ENCODE data around the gene AP1S3.
A peak's percentile ranks its signal among the peaks of the same experiment; 100 is the strongest.

Gene AP1S3

DNA sequence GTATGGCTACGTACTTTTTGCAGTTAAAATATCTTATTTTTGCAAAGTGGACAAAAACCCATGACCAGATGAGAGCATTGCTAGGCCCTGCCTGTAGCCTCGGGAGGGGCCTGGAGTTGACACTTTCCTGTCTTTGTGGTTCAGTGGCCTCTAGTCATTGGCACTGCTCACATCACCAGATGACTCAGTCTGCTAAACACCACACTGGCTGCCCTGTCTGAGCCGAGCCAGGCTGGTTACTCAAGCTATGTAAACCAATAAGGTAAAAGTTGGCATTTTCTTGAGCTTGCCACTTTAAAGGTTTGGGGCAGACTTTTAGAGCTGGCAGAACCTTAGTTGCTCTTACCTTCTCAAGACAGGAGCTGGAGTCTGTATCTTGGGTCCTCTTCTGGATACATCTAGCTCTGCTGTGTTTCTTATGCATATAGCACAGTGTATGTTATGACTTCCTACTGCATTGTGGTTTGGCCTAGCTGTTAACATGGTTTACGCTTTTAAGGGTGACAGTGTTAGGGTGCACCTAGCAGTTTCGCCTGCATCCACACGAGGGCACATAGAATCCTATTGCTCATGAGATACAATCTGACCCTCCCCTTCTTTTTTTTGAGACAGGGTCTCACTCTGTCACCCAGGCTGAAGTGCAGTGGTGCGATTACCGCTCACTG, 76.4 kb downstream of the AP1S3 start:
- DNase-seq (ENCODE audit: low read depth, low spot score), result no peak

GRCh38 chr2:223759569-223760430, 77.6 kb downstream of the AP1S3 start:
- no peak for DNase-seq (ENCODE audit: low read depth, low spot score)

- DNase-seq (ENCODE audit: low read depth, low spot score), result no peak
These were observed 79.1 kb downstream of the AP1S3 start for GRCh38 chr2:223758131-223758840.

DNA sequence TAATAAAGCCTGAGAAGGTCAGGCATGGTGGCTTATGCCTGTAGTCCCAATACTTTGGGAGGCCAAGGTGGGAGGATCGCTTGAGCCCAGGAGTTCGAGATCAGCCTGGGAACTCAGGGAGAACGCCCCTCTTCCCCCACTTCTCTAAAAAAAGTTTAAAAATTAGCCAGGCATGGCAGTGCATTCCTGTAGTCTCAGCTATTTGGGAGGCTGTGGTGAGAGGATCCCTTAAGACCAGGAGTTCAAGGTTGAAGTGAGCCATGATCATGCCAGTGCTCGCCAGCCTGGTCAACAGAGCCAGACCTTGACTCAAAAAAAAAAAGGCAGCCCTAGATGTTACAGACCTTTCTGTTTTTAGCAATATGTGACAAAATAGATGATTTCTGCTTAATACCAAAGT, 83.4 kb downstream of the AP1S3 start:
- no peak for DNase-seq (ENCODE audit: low read depth, low spot score)

DNA sequence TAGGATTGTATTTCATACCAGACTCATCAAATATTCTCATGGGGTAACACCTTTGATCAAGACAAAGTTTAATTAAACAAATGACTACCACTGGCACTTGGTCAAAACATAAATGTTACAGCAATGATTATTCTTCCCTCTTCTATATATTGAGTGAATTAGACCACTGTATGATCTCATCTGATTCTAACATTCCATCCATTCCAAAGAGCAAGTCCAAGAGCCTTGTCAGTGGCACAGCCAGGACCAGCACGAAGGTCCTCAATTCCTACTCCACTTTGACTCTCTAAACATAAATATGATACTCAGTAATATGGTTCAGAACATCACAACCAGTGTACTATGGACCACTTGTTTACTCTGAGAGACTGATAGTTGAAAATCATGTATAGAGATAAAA, 86.4 kb downstream of the AP1S3 start:
- DNase-seq (ENCODE audit: low read depth, low spot score), result no peak

GRCh38 chr2:223747392-223748042, 89.9 kb downstream of the AP1S3 start:
- no peak for DNase-seq (ENCODE audit: low read depth, low spot score)

GRCh38 chr2:223746611-223747010, 90.8 kb downstream of the AP1S3 start:
- no peak for DNase-seq (ENCODE audit: low read depth, low spot score)

DNA sequence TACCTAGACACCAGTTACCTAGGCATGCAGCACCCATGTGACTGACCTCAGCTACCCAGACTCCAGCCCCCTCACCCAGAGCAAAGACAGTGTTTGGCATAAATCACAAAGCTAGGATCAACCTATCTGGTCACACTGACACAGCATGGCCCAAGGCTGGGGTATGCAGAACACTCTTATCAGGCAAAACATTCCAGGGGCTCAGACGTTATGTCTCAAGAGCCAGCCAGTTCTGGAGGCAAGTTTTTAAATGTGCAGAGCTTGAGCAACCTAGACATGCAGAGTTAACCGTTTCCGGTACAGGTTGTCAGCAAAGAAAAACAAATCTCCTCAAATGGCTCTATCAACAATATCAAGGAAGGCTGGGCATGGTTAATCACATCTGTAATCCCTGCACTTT, 92.8 kb downstream of the AP1S3 start:
- no peak for DNase-seq (ENCODE audit: low read depth, low spot score)

DNA sequence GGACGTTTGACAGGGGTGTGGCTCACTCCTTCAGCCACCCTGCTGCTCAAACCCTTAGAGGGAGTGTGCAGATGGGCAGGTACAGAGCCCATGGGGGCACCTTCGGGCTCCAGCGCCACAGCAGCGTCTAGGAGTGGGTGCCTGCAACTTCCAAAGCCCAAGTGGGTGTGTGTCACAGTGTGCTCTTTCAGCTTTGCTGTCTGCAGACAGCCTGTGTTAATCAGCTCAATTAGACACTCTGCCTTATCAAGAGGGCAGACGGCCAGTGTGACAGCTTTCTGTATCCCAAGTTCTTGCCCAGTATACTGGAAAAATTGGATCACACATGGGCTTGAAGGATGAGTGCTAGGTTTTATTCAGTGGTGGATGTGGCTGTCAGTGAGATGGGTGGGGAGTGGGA, 96.7 kb downstream of the AP1S3 start:
- DNase-seq (ENCODE audit: low read depth, low spot score), result no peak

DNA sequence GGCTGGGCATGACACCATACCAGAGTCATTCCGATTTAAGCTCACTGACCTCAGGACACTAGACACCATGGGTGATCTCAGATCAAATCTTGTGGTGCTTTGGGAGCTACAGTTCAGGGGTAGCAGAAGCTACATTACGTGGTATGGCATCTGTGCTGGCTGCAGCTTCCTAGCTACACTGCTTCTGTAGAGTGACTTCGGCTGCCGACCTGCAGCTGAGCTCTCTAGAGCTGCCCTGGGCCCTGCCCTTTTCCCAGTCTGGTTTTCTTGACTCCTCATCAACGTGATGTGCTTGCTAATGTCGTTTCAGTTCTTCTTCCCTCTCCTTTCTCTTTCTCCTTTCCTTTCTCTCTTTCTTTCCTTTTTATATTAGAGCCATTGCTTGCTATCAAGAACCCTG, 100.2 kb downstream of the AP1S3 start:
- DNase-seq (ENCODE audit: low read depth, low spot score), result no peak

- DNase-seq (ENCODE audit: low read depth, low spot score), result no peak
These were observed 100.9 kb downstream of the AP1S3 start for GRCh38 chr2:223736488-223736887.

DNA sequence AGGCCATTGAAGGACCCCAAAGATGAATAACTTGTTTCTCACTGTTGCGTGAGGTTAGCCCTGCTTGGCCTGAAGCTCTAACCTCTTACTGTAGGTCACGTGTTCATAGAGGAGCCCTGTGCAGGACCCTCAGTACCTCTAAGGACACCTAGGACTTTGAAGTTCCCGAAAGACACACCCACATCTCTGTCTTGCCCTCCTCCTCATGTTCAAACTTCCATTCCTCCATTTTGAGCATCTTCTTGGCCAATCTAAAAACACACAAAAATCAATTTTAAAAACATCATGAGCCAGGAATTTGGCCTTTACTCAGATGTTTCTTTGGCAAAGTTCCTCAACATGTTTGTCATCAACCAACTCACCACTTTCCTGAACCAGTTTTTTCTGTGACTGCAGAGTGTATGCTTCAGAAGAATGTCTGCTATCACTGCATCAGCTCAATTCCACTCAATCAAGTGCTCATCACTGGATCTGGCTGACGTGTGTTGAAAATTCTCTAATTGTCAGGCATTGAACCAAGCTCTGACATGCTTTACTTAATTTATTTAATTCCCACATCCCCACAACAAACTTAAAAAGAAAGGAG, 101.6 kb downstream of the AP1S3 start:
- no peak for DNase-seq (ENCODE audit: low read depth, low spot score)

DNA sequence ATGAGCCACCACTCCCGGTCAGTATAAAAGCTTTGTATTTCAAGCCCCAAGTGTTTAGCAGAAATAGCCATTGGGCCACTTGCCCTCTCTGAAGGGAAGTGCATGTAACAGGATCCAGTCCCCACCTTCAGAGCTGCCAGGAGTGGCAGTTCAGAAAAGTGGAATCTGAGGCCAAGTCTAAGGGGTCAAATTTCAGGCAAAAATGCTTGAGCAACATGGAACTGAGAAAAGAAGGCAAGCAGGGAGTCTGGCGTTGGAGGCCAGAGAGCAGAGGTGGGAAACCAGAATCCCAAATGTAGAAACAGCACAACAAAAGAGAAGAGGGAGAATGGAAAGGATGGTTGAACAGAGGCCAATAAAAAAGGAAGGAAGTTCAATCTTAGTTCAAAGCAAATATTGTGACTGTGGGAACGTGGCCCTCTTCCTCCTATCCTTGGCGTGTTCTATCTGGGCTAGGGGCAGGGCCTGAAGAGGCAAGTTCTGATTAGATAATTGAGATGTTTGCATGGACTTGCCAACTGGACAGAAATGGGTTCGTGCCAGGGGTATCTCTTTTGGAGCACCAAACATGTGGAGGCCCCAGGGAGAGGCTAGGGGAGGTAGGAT, 102.2 kb downstream of the AP1S3 start:
- no peak for DNase-seq (ENCODE audit: low read depth, low spot score)

DNA sequence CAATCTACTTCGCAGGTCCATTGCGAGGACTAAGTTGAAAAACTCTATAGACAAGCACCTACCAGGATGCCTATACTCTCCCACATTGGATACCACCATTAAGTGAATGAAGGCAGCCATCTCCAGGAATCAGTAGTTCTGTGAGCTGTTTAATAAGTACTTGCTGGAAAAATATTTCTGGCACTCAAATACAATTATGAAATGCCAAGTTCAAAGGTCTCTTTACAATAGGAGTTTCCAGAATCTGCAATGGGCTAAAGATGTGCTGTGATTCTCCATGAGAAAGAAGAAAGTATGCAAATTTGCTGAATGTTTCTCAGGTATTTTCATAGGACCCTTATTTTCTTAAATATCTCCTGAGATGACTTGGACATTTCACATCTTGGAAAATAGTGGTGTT, 103.0 kb downstream of the AP1S3 start:
- DNase-seq (ENCODE audit: low read depth, low spot score), result no peak

GRCh38 chr2:223732346-223732745, 105.0 kb downstream of the AP1S3 start:
- no peak for DNase-seq (ENCODE audit: low read depth, low spot score)

- no peak for DNase-seq (ENCODE audit: low read depth, low spot score)
These were observed 105.9 kb downstream of the AP1S3 start for GRCh38 chr2:223731503-223731902.

DNA sequence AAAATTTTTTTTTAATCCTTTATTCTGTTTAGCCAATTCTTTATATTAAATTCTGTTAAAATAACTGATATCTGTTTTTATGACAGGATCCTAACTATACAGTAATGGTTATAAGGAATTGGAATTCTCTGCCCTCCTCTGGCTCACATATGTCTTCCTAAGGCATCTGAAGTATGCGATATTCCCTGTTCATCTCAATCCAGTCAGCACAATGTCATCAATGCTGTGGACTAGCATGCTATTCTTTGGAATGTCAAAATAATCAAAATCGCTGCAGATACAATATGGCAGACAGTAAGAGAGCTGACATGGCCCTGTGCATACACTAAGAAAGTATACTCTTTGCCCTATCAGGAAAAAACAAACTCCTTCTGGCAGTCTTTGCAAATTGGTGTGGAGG, 107.6 kb downstream of the AP1S3 start:
- DNase-seq (ENCODE audit: low read depth, low spot score), result no peak

GRCh38 chr2:223727562-223727961, 109.8 kb downstream of the AP1S3 start:
- peak; percentile 54 for DNase-seq (ENCODE audit: low read depth, low spot score)

- no peak for DNase-seq (ENCODE audit: low read depth, low spot score)
These were observed 111.1 kb downstream of the AP1S3 start for GRCh38 chr2:223725986-223726970.

GRCh38 chr2:223725494-223725893, 111.9 kb downstream of the AP1S3 start:
- DNase-seq (ENCODE audit: low read depth, low spot score), result peak; percentile 85

All from iPS DF 19.7 (cell line).